NCI-H748 treated with DMSO at 0.1 percent for 48 hours (cell line): ENCODE data around the gene LMO2.

Experiments
- DNase-seq: peaks from one replicate; lab custom pipeline; 2025; lab: John Stamatoyannopoulos, UW

LMO2 gene

DNA sequence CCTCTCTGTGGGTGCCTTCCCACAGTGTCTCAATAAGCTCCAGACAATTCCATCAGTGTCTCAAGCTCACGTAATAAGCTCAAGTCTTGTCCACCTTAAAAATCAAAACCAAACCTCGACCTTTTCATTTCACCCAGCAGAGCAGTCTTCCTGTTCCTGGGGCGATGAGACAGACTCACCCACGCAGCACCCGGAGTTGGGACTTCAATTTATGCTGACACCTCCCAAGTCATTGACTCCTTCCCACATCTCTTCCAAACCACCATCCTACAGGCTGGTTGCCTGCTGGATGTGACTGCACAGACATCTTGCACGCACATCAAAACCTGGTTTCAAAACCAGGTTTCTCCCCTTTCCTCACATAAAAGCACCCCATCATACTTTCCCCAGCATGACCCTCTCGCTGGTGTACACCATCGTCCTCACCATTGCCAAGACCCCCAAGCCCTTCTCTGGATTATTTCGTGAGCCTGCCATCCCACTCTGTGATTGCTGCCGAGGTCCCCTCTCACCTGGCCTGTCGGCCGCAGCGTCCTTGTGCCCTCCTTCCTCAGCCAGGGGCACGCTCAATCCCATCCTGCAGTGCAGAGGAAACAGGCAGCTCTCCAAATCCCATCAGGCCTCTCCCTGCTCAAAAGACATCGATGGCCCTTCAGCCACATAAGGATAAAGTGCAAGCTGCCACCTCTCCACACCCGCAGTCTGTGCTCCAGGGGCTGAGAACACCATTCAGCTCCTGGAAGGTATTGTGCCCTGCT, 72.4 kb downstream of the LMO2 start:
- no peak for DNase-seq
